ENCODE data around the gene MLN. TPM values are rescaled to one million over a fixed set of nuclear protein-coding genes. Genes with fewer than 3 reads are reported as not detected.

MLN gene
- total and polyA plus RNA-seq, 2 experiments from 2014 or later, result not detected

DNA sequence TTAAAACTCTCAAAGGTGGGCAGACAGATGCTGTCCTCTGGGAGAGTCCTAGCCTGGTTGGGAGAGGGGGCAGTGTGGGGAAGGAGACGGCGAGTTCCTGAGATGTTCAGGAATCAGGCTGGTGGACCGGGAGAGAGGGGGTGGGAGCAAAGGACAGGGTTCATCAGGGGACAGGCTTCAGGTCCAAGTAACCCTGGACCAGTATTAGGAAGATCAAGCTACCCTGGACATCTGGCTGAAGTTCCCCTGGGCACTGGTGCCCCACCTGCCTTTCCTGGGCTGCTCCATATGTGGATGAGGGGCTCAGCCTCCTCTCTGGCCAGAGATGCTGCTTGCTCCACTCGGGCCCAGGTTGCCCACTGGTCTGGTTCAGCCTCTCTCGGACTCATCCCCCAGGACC is 56.0 kb downstream of the MLN start:
- Histone ChIP-seq H4K20me1 (replicated peaks; ENCODE audit: insufficient read depth) (no peaks in the 10 kb centered on the region), H3F3A (replicated peaks; ENCODE audit: low read depth) (no peaks in the 10 kb centered on the region), H3K27me3 (ENCODE audit: insufficient read depth) (no peaks in the 10 kb centered on the region), H3K4me1 (ENCODE audit: insufficient read depth) (peaks cover 20% of the 10 kb centered on the region), H3K27ac (ENCODE audit: low read depth) (no peak overlapping the region), H3K36me3 (ENCODE audit: insufficient read depth) (no peaks in the 10 kb centered on the region), H3K79me2 (replicated peaks; ENCODE audit: insufficient read depth) (no peaks in the 10 kb centered on the region), H3K4me3 (no peak overlapping the region), H3K9me2 (ENCODE audit: insufficient read depth) (no peaks in the 10 kb centered on the region), H2AFZ (no peak overlapping the region), H3K4me2 (no peak overlapping the region)
- Mint-ChIP-seq H3K4me3 (no peak overlapping the region), H3K36me3 (ENCODE audit: low read depth) (no peaks in the 10 kb centered on the region), H3K27me3 (ENCODE audit: insufficient read depth, low read depth, poor library complexity) (peaks cover 9% of the 10 kb centered on the region), H3K9me3 (no peaks in the 10 kb centered on the region), H3K4me1 (peaks cover 40% of the 10 kb centered on the region), H3K27ac (no peak overlapping the region)
- TF ChIP-seq ZNF462 (CRISPR knock-in tag; IDR thresholded peaks at IDR 0.05), result no peak
- TF ChIP-seq REST (IDR thresholded peaks at IDR 0.05; ENCODE audit: unreplicated experiment), result no peak
- TF ChIP-seq ZNF114 (CRISPR knock-in tag; IDR thresholded peaks at IDR 0.05), result no peak
- no peak for TF ChIP-seq ZNF331 (CRISPR knock-in tag; IDR thresholded peaks at IDR 0.05; ENCODE audit: low read depth)
- TF ChIP-seq EZH2phosphoT487 (IDR thresholded peaks at IDR 0.05; ENCODE audit: unreplicated experiment), result no peak
- no peak for TF ChIP-seq STAT1 (IDR thresholded peaks at IDR 0.05; ENCODE audit: unreplicated experiment)
- TF ChIP-seq CREB1 (CRISPR knock-in tag; IDR thresholded peaks at IDR 0.05; ENCODE audit: low read depth), result no peak
- no peak for TF ChIP-seq EZH2 (IDR thresholded peaks at IDR 0.05; ENCODE audit: low read depth, unreplicated experiment)
- TF ChIP-seq JUNB (IDR thresholded peaks at IDR 0.05; ENCODE audit: unreplicated experiment), result no peak
- ATAC-seq (no peak), DNase-seq (ENCODE audit: low spot score) (no peak)
